Right cardiac atrium (tissue), 5 donors: ENCODE results near the gene MAGI3. TPM values are rescaled to one million over a fixed set of nuclear protein-coding genes. Genes with fewer than 3 reads are reported as not detected.
"Not testable (repeated sequence)": the region's sequence is repeated elsewhere in the genome, so short reads cannot be mapped to it uniquely, and the experiment has no call there.

ENCODE experiments used
- ATAC-seq, 2 donors: fragments of 200-7000 bp; cut with Tn5 transposase; one replicate each; pipeline versions ENCODE4 v1.8.0 to v1.9.1; 2020; ENCODE audit warnings: moderate library complexity in 2 of 2, mild to moderate bottlenecking in 1 of 2
- DNase-seq, 3 donors: peaks; one replicate each; pipeline ENCODE4 v3.0.0-alpha.2; 2020
- H3K27ac ChIP-seq: one replicate; pipeline ENCODE4 v1.5.1; 2013; ENCODE audit warnings: mild to moderate bottlenecking, low read length, control low read depth, moderate library complexity
- H3K27me3 ChIP-seq: one replicate; pipeline ENCODE4 v1.6.1; 2013; ENCODE audit not compliant: control insufficient read depth, insufficient read depth
- H3K4me1 ChIP-seq: one replicate; pipeline ENCODE4 v1.6.1; 2013; ENCODE audit warnings: low read length; ENCODE audit not compliant: control insufficient read depth, insufficient read depth
- H3K4me3 ChIP-seq: one replicate; pipeline ENCODE4 v1.5.1; 2013; ENCODE audit warnings: low read length, control low read depth
- H3K9me3 ChIP-seq: one replicate; pipeline ENCODE4 v1.6.1; 2013; ENCODE audit warnings: low read length; ENCODE audit not compliant: control insufficient read depth
- whole genome bisulfite sequencing: extraction: QIAGEN DNeasy Blood & Tissue Kit; methylation state at CpG from one replicate; pipeline ENCODE4 v1.1.7; 2013; 5-methylcytosine and 5-hydroxymethylcytosine counted together
- intact Hi-C, 4 donors: fragments of 100-400 bp; cut with DNase I; formaldehyde crosslinking; loops; one replicate each; pipeline versions ENCODE4 v1.11.0 to v1.14.0; 2022 to 2023
- polyA plus RNA-seq: library from polyadenylated mRNA; stranded (reverse); fragments of 200-250 nt; gene quantifications from one replicate; pipeline ENCODE4 v1.2.3, GENCODE V29; 2013
- total RNA-seq, 4 donors: library from RNA; stranded (reverse); fragmentation: NEBNext Ultra II Directional; extraction: Animal tissue kit (Norgen Biotek cat#: 25700); gene quantifications; one replicate each; pipeline ENCODE4 v1.2.1, GENCODE V29; 2021
- donor health status: healthy with polysubstance abuse.
- donor health status: DM: no; HTN: yes; CAD: no.
- donor health status: DM: no; HTN: no; CAD: no.
- donor health status: DM: no; HTN: yes; CAD: no; lungs with severe emphysema.
- donor health status: DM: yes; HTN: yes; CAD: no.

Gene MAGI3
- total and polyA plus RNA-seq, 5 donors: 2.9 to 8.9 (median 8.1) TPM

DNA sequence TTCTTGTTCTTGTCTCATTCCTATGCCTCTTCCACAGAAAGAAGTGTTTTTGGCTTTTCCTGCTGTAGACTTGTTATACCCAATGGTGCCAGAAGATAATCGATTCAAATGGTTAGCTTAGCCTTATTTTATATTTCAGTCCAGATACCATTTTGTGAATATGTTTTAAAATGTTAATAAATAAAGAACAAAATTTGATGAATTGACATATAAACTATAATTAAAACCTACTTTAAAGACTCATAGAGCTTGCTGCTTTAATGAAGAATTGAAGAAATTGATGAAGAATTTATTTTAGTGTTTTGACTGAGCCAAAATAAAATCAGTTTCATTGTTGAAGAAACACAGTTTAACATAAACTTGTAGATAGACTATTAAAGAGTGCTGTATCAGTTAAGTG is 152.8 kb downstream of the MAGI3 start:
- no peak overlapping the region for H3K27ac ChIP-seq
- no peaks in the 10 kb centered on the region for H3K9me3 ChIP-seq
- DNase-seq: no peak
- WGBS: 99% methylated on average over 1 of the region's 1 CpG
- H3K27me3 ChIP-seq: no peaks in the 10 kb centered on the region
- intact Hi-C loops: no loop called here
- no peak for ATAC-seq
- no peak overlapping the region for H3K4me3 ChIP-seq
- no peaks in the 10 kb centered on the region for H3K4me1 ChIP-seq

DNA sequence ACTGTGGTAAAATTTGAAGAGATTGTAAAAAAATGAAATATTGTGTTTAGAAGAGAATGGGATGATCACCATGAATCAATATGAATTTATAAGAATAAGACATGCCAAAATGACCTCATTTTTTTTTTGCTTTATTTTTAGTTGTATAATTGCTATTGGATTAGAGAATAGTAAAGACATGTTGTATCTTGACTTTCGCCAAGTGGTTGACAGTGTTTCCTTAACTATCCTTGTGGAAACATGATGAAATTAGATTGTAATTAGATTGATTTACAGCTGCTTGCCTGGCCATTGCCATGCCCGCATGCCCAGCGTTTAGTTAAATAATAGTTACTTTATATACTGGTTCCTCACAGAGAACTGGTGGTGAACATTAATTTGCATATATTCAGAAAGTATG is 154.9 kb downstream of the MAGI3 start:
- Histone ChIP-seq H3K9me3 (no peaks in the 10 kb centered on the region), H3K4me3 (no peak overlapping the region), H3K27ac (no peak overlapping the region), H3K4me1 (no peaks in the 10 kb centered on the region), H3K27me3 (no peaks in the 10 kb centered on the region)
- ATAC-seq: no peak
- intact Hi-C loops: no loop called here
- WGBS: 93% methylated on average over 3 of the region's 3 CpGs
- DNase-seq: no peak

DNA sequence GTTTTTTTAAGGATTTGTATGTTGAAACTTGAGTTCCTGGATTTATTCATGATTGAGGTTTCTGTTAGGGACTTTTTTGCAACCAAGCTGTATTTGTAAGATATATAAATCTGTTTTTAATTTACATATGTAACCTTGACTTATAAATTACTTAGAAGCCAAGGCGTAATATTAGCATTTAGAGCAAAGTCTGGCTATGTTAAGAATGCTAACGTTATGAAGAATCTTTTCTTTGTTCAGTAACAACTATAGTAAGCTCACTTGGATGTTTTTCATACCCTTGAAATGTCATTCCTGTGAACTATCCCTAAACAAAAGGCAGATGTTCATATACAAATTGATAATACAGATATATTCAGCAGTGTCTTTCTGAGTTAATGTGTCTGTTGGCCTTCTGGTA is 155.3 kb downstream of the MAGI3 start:
- ATAC-seq: no peak
- H3K27me3 ChIP-seq: no peaks in the 10 kb centered on the region
- H3K4me1 ChIP-seq: no peaks in the 10 kb centered on the region
- H3K4me3 ChIP-seq: no peak overlapping the region
- WGBS: 66% methylated on average over 2 of the region's 2 CpGs
- intact Hi-C loops: no loop called here
- no peaks in the 10 kb centered on the region for H3K9me3 ChIP-seq
- H3K27ac ChIP-seq: no peak overlapping the region
- DNase-seq: no peak

DNA sequence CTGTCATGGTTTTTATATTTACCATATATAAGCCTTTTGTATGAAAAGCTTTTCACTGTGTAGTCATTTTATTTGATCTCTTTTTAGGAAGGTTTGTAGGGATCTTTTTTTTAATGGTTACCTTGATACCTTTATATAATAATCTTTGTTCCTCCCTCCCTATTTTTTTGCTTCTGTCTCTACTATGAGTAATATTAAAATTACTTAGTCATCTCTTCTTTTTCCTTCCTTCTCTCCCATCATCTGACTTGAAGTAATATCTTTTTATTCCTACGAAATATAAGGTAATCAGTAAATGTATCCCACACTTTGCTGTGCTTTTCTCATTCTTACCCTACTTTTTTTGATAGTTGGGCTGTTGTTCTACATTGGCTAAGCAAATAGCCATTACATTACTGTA is 161.4 kb downstream of the MAGI3 start:
- 83% methylated on average over 1 of the region's 1 CpG for WGBS
- H3K9me3 ChIP-seq: no peaks in the 10 kb centered on the region
- H3K4me3 ChIP-seq: no peak overlapping the region
- ATAC-seq (no peak), DNase-seq (no peak)
- no peak overlapping the region for H3K27ac ChIP-seq
- intact Hi-C loops: no loop called here
- no peaks in the 10 kb centered on the region for H3K27me3 ChIP-seq
- no peaks in the 10 kb centered on the region for H3K4me1 ChIP-seq

DNA sequence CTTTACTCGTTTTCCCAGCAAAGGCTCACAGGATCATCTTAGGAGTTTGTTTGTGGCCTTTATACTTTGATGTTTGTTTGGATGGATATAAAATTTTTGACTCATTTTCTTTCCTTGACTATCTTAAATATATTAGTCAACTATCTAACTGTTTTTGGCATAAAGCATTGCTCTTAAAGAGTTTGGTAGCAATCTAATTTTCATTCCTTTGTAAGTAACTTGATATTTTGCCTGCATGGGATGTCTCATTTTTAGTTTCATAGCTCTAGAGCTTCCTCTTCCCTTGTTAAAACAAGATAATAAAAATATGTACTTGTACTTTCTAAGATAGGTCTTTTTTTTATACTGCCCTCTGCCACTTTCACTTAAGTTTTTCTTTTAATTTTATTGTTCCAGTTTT is 161.9 kb downstream of the MAGI3 start:
- Histone ChIP-seq H3K4me1 (no peaks in the 10 kb centered on the region), H3K27ac (no peak overlapping the region), H3K9me3 (no peaks in the 10 kb centered on the region), H3K4me3 (no peak overlapping the region), H3K27me3 (no peaks in the 10 kb centered on the region)
- DNase-seq (no peak), ATAC-seq (no peak)
- 79% methylated on average over 1 of the region's 1 CpG for WGBS
- intact Hi-C loops: no loop called here

DNA sequence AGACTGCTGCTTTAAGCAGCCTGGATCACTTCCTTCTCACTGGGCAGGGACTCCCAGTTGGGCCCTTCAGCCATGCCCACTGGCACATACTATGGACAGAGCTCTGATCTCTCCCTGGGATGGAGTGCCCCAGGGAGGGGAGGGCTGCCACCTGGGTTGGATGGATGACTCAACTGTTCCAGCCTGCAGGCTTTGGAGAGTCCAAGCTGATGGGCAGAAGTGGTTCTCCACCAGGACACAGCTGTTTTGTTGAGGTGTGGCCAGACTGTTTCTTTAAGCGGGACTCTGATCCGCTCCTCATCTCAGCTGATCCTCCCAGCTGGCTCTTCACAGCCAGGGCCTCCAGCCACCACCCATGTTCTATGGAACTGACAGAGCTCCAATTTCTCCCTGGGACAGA is 166.9 kb downstream of the MAGI3 start:
- Histone ChIP-seq H3K4me3 (no peak overlapping the region), H3K4me1 (no peaks in the 10 kb centered on the region), H3K9me3 (no peaks in the 10 kb centered on the region), H3K27me3 (no peaks in the 10 kb centered on the region), H3K27ac (no peak overlapping the region)
- intact Hi-C loops: no loop called here
- WGBS: 99% methylated on average over 2 of the region's 2 CpGs
- DNase-seq: no peak
- ATAC-seq: no peak

DNA sequence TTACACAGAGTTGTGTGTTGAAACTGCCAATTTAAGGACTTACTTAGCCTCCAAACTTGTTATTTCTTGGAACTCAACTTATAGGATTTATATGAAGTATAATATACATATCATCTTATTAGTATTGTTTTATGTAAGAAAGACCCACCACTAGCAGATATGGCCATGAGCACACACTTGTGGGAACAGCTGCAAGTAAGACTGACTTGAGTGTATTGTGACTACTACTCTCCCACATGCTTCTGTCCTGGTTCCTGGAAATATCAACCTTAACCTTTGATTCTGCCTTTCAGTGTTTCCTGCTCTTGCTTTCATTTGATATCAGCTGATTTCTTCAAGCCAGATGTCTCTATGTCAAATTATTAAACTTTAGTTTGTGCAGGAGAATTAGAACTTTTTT is 175.3 kb downstream of the MAGI3 start:
- no peak for ATAC-seq
- Histone ChIP-seq H3K27me3 (no peaks in the 10 kb centered on the region), H3K4me3 (no peak overlapping the region), H3K4me1 (no peaks in the 10 kb centered on the region), H3K27ac (no peak overlapping the region), H3K9me3 (no peaks in the 10 kb centered on the region)
- DNase-seq: no peak
- intact Hi-C loops: no loop called here

DNA sequence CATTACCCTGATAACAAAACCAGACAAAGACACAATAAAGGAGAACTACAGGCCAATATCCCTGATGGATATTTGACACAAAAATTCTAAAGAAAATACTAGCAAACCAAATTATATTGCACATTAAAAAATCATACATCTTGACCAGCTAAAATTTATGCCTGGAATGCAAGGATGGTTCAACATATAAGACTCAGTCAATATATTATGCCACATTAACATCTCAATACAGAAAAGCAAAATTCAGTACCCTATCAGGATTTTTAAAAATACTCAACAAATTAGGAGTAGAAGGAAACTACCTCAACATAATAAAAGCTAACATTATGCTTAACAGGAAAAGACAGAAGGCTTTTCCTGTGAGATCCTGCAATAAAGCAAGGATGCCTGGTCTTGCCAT is 177.1 kb downstream of the MAGI3 start:
- DNase-seq (no peak), ATAC-seq (no peak)
- Histone ChIP-seq H3K4me3 (no peak overlapping the region), H3K4me1 (no peaks in the 10 kb centered on the region), H3K9me3 (no peaks in the 10 kb centered on the region), H3K27me3 (no peaks in the 10 kb centered on the region), H3K27ac (no peak overlapping the region)
- intact Hi-C loops: no loop called here

DNA sequence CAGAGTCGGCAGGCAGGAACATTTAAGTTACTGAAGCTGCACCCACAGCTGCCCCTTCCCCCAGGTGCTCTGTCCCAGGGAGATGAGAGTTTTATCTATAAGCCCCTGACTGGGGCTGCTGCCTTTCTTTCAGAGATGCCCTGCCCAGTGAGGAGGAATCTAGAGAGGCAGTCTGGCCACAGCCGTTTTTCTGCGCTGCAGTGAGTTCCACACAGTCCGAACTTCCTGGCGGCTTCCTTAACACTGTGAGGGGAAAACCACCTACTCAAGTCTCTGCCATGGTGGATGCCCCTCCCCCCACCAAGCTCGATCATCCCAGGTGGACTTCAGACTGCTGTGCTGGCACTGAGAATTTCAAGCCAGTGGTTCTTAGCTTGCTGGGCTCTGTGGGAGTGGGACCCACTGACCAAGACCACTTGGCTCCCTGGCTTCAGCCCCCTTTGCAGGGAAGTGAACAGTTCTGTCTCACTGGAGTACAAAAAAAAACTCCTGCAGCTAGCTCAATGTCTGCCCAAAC is 185.5 kb downstream of the MAGI3 start:
- intact Hi-C loops, H3K27ac ChIP-seq, H3K4me3 ChIP-seq, H3K27me3 ChIP-seq, H3K9me3 ChIP-seq, H3K4me1 ChIP-seq, ATAC-seq: not testable (repeated sequence)
- DNase-seq: peak in 1 of 3 donors; percentile 35
- WGBS: 96% methylated on average over 6 of the region's 6 CpGs

DNA sequence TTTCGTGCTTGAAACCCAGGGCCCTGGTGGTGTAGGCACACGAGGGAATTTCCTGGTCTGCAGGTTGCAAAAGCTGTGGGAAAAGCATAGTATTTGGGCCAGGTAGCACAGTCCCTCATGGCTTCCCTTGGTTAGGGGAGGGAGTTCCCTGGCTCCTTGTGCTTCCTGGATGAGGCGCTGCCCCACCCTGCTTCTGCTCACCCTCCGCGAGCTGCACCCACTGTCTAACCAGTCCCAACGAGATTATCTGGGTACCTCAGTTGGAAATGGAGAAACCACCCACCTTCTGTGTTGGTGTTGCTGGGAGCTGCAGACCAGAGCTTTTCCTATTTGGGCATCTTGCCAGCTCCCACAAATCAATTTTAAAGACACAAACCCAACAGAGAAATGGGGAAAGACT is 186.0 kb downstream of the MAGI3 start:
- H3K4me3 ChIP-seq: no peak overlapping the region
- no peaks in the 10 kb centered on the region for H3K4me1 ChIP-seq
- intact Hi-C loops: no loop called here
- H3K27me3 ChIP-seq: no peaks in the 10 kb centered on the region
- no peak for ATAC-seq
- no peaks in the 10 kb centered on the region for H3K9me3 ChIP-seq
- H3K27ac ChIP-seq: no peak overlapping the region
- DNase-seq: no peak
- WGBS: 89% methylated on average over 6 of the region's 6 CpGs

DNA sequence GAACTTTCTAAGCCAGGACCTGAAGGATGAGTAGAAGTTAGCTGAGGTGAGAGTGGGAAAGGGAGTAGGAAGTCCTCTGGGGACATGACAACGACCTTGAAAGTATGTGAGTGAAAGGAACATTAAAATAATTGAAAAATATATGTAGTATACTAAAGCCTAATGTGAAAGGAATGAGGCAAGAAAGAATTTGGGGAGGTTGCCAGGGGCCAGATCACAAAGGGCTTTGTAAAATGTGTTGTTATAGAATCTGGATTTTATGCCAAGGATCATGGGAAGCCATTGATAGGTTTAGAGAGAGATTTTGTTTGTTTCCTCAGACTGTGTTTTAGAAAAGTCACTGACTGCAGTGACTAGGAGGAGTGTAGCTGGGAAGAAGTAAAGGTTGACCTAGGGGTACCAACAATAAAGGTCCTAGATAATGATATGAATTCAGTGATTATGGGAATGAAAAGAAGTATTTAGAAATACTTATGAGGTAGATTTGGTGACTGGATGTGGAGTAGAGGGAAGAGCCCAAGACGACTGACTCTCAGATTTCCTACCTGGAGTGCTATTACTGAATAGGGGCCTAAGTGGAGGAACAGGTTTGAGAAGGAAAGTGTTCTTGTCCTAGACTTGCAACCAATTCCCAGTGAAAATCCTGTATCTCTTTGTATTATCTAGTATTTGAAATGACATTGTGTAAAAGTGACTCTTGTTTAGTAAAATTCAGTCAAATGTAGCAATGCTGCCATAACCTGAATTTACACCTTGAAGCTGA is 189.1 kb downstream of the MAGI3 start:
- Histone ChIP-seq H3K27ac (no peak overlapping the region), H3K9me3 (no peaks in the 10 kb centered on the region), H3K4me1 (no peaks in the 10 kb centered on the region), H3K4me3 (no peak overlapping the region), H3K27me3 (no peaks in the 10 kb centered on the region)
- WGBS: 78% methylated on average over 2 of the region's 2 CpGs
- no peak for DNase-seq
- no peak for ATAC-seq
- intact Hi-C loops: no loop called here

DNA sequence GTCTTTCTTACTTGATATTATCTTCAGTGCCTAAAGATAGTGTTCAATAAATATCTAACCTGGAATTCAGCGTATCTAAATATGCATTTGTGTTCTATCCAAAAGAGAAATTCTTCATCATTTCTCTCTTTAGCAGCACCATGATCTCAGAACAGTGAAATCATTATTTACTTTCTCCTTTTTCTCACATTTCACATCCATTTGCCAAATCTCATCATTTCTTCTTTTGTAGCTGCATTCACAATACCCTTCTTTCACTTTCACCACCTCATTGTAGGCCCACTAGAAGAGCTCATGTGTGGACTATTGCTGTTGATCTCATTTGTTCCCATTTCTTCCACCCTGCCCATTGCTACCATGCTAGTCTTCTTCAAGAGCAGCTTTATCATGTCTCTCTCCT is 191.0 kb downstream of the MAGI3 start:
- Histone ChIP-seq H3K4me3 (no peak overlapping the region), H3K9me3 (no peaks in the 10 kb centered on the region), H3K27me3 (no peaks in the 10 kb centered on the region), H3K27ac (no peak overlapping the region), H3K4me1 (no peaks in the 10 kb centered on the region)
- DNase-seq: no peak
- no peak for ATAC-seq
- intact Hi-C loops: no loop called here
- 89% methylated on average over 1 of the region's 1 CpG for WGBS
